ENCODE data around the gene MTMR11. TPM values are rescaled to one million over a fixed set of nuclear protein-coding genes. Genes with fewer than 3 reads are reported as not detected.

Gene MTMR11
- total and polyA plus RNA-seq, 2 experiments from 2014 or later = 34.0 to 37.0 TPM

DNA sequence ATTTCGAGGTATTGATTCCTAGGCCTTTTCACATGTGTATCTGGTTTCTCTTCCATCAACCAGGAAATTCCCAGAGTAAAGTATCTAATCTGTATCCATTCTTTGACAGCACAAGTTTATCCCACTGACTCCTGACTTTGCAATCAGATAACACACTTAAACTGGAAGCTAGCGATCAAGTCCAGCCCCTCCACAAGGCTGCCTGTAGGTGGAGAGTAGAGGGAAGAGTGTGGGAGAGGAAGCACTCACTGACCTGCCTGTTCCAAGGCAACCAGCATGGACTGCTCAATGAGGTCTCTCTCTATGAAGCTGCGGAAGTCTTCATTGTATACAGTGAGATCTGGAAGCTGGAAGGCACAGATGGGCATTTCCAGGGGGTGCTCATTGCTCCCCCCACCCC, 30.4 kb upstream of the MTMR11 start:
- Histone ChIP-seq H3K9me3 (ENCODE audit: low read depth) (no peaks in the 10 kb centered on the region), H3K79me2 (peaks cover 2% of the 10 kb centered on the region), H3K4me2 (no peak overlapping the region), H3K4me1 (ENCODE audit: insufficient read depth) (no peaks in the 10 kb centered on the region), H3K27me3 (no peaks in the 10 kb centered on the region), H3K36me3 (replicated peaks; ENCODE audit: insufficient read depth, low read depth) (no peaks in the 10 kb centered on the region), H3K9me2 (replicated peaks; ENCODE audit: insufficient read depth) (no peaks in the 10 kb centered on the region), H4K20me1 (ENCODE audit: insufficient read depth, poor library complexity, severe bottlenecking) (peaks cover 3% of the 10 kb centered on the region), H3K4me3 (no peak overlapping the region), H3K27ac (no peak overlapping the region), H2AFZ (no peak overlapping the region)
- WGBS (ENCODE audit: low lambda C conversion rate, missing lambda C conversion rate) = 80% methylated on average over 3 of the region's 3 CpGs
- DNase-seq (ENCODE audit: low spot score) = no peak
- TF ChIP-seq EZH2phosphoT487 (IDR thresholded peaks at IDR 0.05; ENCODE audit: low read depth, severe bottlenecking, unreplicated experiment) (no peak), EZH2 (IDR thresholded peaks at IDR 0.05; ENCODE audit: borderline replicate concordance) (no peak)
- TF ChIP-seq, protein P1, sequence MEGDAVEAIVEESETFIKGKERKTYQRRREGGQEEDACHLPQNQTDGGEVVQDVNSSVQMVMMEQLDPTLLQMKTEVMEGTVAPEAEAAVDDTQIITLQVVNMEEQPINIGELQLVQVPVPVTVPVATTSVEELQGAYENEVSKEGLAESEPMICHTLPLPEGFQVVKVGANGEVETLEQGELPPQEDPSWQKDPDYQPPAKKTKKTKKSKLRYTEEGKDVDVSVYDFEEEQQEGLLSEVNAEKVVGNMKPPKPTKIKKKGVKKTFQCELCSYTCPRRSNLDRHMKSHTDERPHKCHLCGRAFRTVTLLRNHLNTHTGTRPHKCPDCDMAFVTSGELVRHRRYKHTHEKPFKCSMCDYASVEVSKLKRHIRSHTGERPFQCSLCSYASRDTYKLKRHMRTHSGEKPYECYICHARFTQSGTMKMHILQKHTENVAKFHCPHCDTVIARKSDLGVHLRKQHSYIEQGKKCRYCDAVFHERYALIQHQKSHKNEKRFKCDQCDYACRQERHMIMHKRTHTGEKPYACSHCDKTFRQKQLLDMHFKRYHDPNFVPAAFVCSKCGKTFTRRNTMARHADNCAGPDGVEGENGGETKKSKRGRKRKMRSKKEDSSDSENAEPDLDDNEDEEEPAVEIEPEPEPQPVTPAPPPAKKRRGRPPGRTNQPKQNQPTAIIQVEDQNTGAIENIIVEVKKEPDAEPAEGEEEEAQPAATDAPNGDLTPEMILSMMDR (IDR thresholded peaks at IDR 0.05; ENCODE audit: poor library complexity) = no peak

GRCh38 chr1:149966405-149966804, 29.7 kb upstream of the MTMR11 start:
- H3K4me2 ChIP-seq = no peak overlapping the region
- WGBS (ENCODE audit: low lambda C conversion rate, missing lambda C conversion rate) = 84% methylated on average over 1 of the region's 1 CpG
- no peaks in the 10 kb centered on the region for H3K4me1 ChIP-seq (ENCODE audit: insufficient read depth)
- H3K27ac ChIP-seq = no peak overlapping the region
- DNase-seq (ENCODE audit: low spot score) = no peak
- no peaks in the 10 kb centered on the region for H3K27me3 ChIP-seq
- H3K79me2 ChIP-seq = peaks cover 2% of the 10 kb centered on the region
- no peak overlapping the region for H3K4me3 ChIP-seq
- H3K36me3 ChIP-seq (replicated peaks; ENCODE audit: insufficient read depth, low read depth) = no peaks in the 10 kb centered on the region
- no peaks in the 10 kb centered on the region for H3K9me3 ChIP-seq (ENCODE audit: low read depth)
- TF ChIP-seq, protein P1 (IDR thresholded peaks at IDR 0.05; ENCODE audit: poor library complexity) = no peak
- TF ChIP-seq EZH2phosphoT487 (IDR thresholded peaks at IDR 0.05; ENCODE audit: low read depth, severe bottlenecking, unreplicated experiment) (no peak), EZH2 (IDR thresholded peaks at IDR 0.05; ENCODE audit: borderline replicate concordance) (no peak)
- peaks cover 3% of the 10 kb centered on the region for H4K20me1 ChIP-seq (ENCODE audit: insufficient read depth, poor library complexity, severe bottlenecking)
- H2AFZ ChIP-seq = no peak overlapping the region
- H3K9me2 ChIP-seq (replicated peaks; ENCODE audit: insufficient read depth) = no peaks in the 10 kb centered on the region

DNA sequence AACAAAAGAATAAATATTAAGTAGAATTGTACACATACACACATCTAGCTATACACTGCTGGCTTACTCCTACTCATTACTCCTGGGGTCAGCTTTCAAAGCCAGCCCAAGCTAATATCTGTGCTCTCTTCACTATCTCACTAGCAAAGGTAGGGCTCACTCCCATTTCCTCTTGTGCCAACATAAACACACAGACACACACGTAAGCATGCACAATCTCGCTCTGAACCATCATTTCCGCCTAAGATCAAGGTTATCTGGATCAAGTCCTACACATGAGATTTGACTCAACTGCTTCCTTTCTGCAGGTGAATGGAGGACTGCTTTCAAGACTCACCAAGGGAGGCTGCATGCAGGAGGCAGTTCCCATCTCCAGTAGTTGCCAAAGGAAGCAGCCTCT, 28.8 kb upstream of the MTMR11 start:
- WGBS (ENCODE audit: low lambda C conversion rate, missing lambda C conversion rate) = 95% methylated on average over 3 of the region's 3 CpGs
- no peaks in the 10 kb centered on the region for H3K9me3 ChIP-seq (ENCODE audit: low read depth)

More for the DNA sequence above, 28.8 kb upstream of the MTMR11 start:
- Histone ChIP-seq H3K9me2 (replicated peaks; ENCODE audit: insufficient read depth) (no peaks in the 10 kb centered on the region), H3K27ac (no peak overlapping the region), H3K27me3 (no peaks in the 10 kb centered on the region), H3K4me2 (no peak overlapping the region), H2AFZ (no peak overlapping the region), H3K36me3 (replicated peaks; ENCODE audit: insufficient read depth, low read depth) (no peaks in the 10 kb centered on the region), H4K20me1 (ENCODE audit: insufficient read depth, poor library complexity, severe bottlenecking) (peaks cover 3% of the 10 kb centered on the region), H3K4me1 (ENCODE audit: insufficient read depth) (no peaks in the 10 kb centered on the region), H3K79me2 (peaks cover 2% of the 10 kb centered on the region), H3K4me3 (no peak overlapping the region)
- TF ChIP-seq EZH2 (IDR thresholded peaks at IDR 0.05; ENCODE audit: borderline replicate concordance) (no peak), EZH2phosphoT487 (IDR thresholded peaks at IDR 0.05; ENCODE audit: low read depth, severe bottlenecking, unreplicated experiment) (no peak)
- TF ChIP-seq, protein P1 (IDR thresholded peaks at IDR 0.05; ENCODE audit: poor library complexity) = no peak
- no peak for DNase-seq (ENCODE audit: low spot score)
